K562 (cell line): ENCODE results near the gene ACOT7. TPM values are rescaled to one million over a fixed set of nuclear protein-coding genes. Genes with fewer than 3 reads are reported as not detected.

Source experiments
- ATAC-seq: fragments of 200-7000 bp; cut with Tn5 transposase; 3 replicates; pipeline ENCODE4 v1.9.1; 2020; ENCODE audit warnings: moderate library complexity
- BruUV-seq: library from RNA; stranded (reverse); fragments of 400-500 nt; replicated peaks from 2 replicates; lab custom pipeline; 2021; lab: Mats Ljungman, UMichigan
- CTCF ChIA-PET: fragments of 300-600 bp; formaldehyde crosslinking; extraction: SDS; loops from one replicate; lab custom pipeline; 2021; ENCODE audit warnings: low intra/inter-chr PET ratio; lab: Yijun Ruan, JAX
- POLR2A ChIA-PET: fragments of 300-600, 350-650 bp; sonication (Branson Sonifier 250); formaldehyde crosslinking; extraction: SDS; loops from one replicate; lab custom pipeline; 2021; ENCODE audit warnings: antibody characterized with exemption, inconsistent platforms; lab: Yijun Ruan, JAX
- DNase-seq, 4 experiments: peaks; one replicate each; pipeline versions ENCODE4 v3.0.0 to v3.0.0-alpha.2; 2011 to 2018; ENCODE audit warnings: low spot score in 3 of 4, mixed read lengths in 3 of 4; ENCODE audit errors: extremely low read depth in 1 of 4
- FAIRE-seq: peaks from 2 replicates; lab custom pipeline; 2011; peaks lifted over from hg19 to GRCh38; lab: Jason Lieb, UNC
- H2AFZ ChIP-seq: 2 replicates; pipeline ENCODE4 v1.6.0; 2011; ENCODE audit warnings: low read depth, low read length, control low read depth, inconsistent platforms
- H3K27ac ChIP-seq: fragments of 200-600 bp; 3 replicates; pipeline ENCODE4 v1.8.0; 2011; ENCODE audit warnings: low read depth, mild to moderate bottlenecking, control low read depth, inconsistent platforms, low read length, moderate library complexity, mixed read lengths; ENCODE audit errors: extremely low read depth
- H3K27me3 ChIP-seq, 2 experiments: fragments of 300-600 bp in 1 of 2; 2 replicates in 1 of 2; 3 replicates in 1 of 2; pipeline versions ENCODE4 v1.6.0 to v1.8.0; 2011; ENCODE audit warnings: inconsistent platforms in 2 of 2, low read length in 2 of 2, mild to moderate bottlenecking in 1 of 2, mixed read lengths in 1 of 2, moderate library complexity in 1 of 2; ENCODE audit not compliant: control insufficient read depth in 2 of 2, insufficient read depth in 2 of 2
- H3K36me3 ChIP-seq: fragments of 300-600 bp; 3 replicates; pipeline ENCODE4 v1.8.0; 2011; ENCODE audit warnings: mild to moderate bottlenecking, low read length, inconsistent platforms; ENCODE audit not compliant: control insufficient read depth, insufficient read depth
- H3K4me1 ChIP-seq, 2 experiments: fragments of 200-600 bp in 1 of 2; replicated peaks in 1 of 2; 2 replicates in 1 of 2; 3 replicates in 1 of 2; pipeline versions ENCODE4 v1.5.1 to v1.8.0; 2011; ENCODE audit warnings: inconsistent platforms in 2 of 2, low read length in 2 of 2, mild to moderate bottlenecking in 1 of 2, mixed read lengths in 1 of 2, moderate library complexity in 1 of 2; ENCODE audit not compliant: control insufficient read depth in 2 of 2, insufficient read depth in 2 of 2
- H3K4me2 ChIP-seq: 2 replicates; pipeline ENCODE4 v1.6.1; 2011; ENCODE audit warnings: low read length, control low read depth, inconsistent platforms, mixed read lengths; ENCODE audit not compliant: insufficient read depth
- H3K4me3 ChIP-seq: fragments of 200-600 bp; sonication (generic), shearing (Covaris generic); 2 replicates; pipeline ENCODE4 v1.5.1; 2016; ENCODE audit warnings: control low read depth, inconsistent platforms
- H3K79me2 ChIP-seq: fragments of 200-600 bp; 3 replicates; pipeline ENCODE4 v1.8.0; 2011; ENCODE audit warnings: low read length, inconsistent platforms; ENCODE audit not compliant: control insufficient read depth, insufficient read depth
- H3K9ac ChIP-seq, 2 experiments: 2 replicates each; pipeline versions ENCODE4 v1.6.0 to v1.6.1; 2011; ENCODE audit warnings: low read depth in 2 of 2, low read length in 2 of 2, control low read depth in 1 of 2, inconsistent platforms in 1 of 2, mild to moderate bottlenecking in 1 of 2, mixed read lengths in 1 of 2; ENCODE audit not compliant: insufficient read depth in 1 of 2
- H3K9me1 ChIP-seq: one replicate; pipeline ENCODE4 v1.6.0; 2011; ENCODE audit warnings: inconsistent platforms, mild to moderate bottlenecking, low read length, moderate library complexity; ENCODE audit not compliant: control insufficient read depth, insufficient read depth
- H3K9me3 ChIP-seq: replicated peaks from 2 replicates; pipeline ENCODE4 v1.5.1; 2011; ENCODE audit warnings: low read depth, low read length, inconsistent platforms; ENCODE audit not compliant: control insufficient read depth, insufficient read depth
- H4K20me1 ChIP-seq: replicated peaks from 2 replicates; pipeline ENCODE4 v1.6.1; 2011; ENCODE audit warnings: low read length, inconsistent platforms, mixed read lengths; ENCODE audit not compliant: control insufficient read depth, insufficient read depth
- CCAR2 ChIP-seq: fragments of 200-400 bp; formaldehyde crosslinking; IDR thresholded peaks from 2 replicates; pipeline ENCODE4 v1.6.1; 2017; ENCODE audit warnings: mild to moderate bottlenecking, low read depth, low read length
- NR4A1 ChIP-seq, 2 experiments: fragments of 250-450 bp in 1 of 2; fragments of 450-650 bp in 1 of 2; sonication (Bioruptor Pico) in 1 of 2; IDR thresholded peaks; 2 replicates each; pipeline versions ENCODE4 v1.4.0 to v1.6.1; 2016 to 2020; ENCODE audit warnings: mild to moderate bottlenecking in 2 of 2, missing compliant biosample characterization in 1 of 2, missing genetic modification characterization in 1 of 2, moderate library complexity in 1 of 2
- PPARD ChIP-seq: fragments of 250-450 bp; sonication (Bioruptor Pico); IDR thresholded peaks from 2 replicates; pipeline ENCODE4 v1.8.0; 2022; ENCODE audit warnings: inconsistent platforms, mild to moderate bottlenecking, moderate library complexity
- RFX1 ChIP-seq: fragments of 450-650 bp; IDR thresholded peaks from 2 replicates; pipeline ENCODE4 v1.6.1; 2016; ENCODE audit warnings: mild to moderate bottlenecking, moderate library complexity
- ZNF282 ChIP-seq: sonication (generic); formaldehyde crosslinking; IDR thresholded peaks from 2 replicates; pipeline ENCODE4 v1.8.1; 2023; ENCODE audit warnings: missing genetic modification reagents
- WGBS: fragments of 100-300 bp; shearing (Covaris generic); methylation state at CpG from one replicate; pipeline ENCODE4 v1.1.6; 2016; ENCODE audit warnings: low coverage, mixed read lengths; ENCODE audit not compliant: insufficient coverage; ENCODE audit errors: missing lambda C conversion rate; 5-methylcytosine and 5-hydroxymethylcytosine counted together
- in situ Hi-C: fragments of 300-500 bp; cut with MboI; formaldehyde crosslinking; loops from 4 replicates; pipeline ENCODE4 v1.15.0; 2018; ENCODE audit warnings: inconsistent platforms, mixed read lengths
- intact Hi-C: fragments of 100-400 bp; cut with micrococcal nuclease; formaldehyde crosslinking; loops from 2 replicates; pipeline ENCODE4 v1.14.2; 2022
- polyA plus RNA-seq, 8 experiments: library from polyadenylated mRNA; depleted of rRNA in 4 of 8; stranded (reverse) in 5 of 8; unstranded in 3 of 8; fragments of >200 nt; fragmentation: Nextera tagmentation in 2 of 8; fragmentation: Illumina TruSeq in 1 of 8; extraction: Ambion mirVana in 2 of 8; extraction: Trizol in 1 of 8; gene quantifications; 2 replicates each; pipeline versions ENCODE4 v1.2.1 to v1.2.3, GENCODE V29; 2011 to 2014; ENCODE audit warnings: inconsistent platforms in 1 of 8, missing spikeins in 1 of 8
- total RNA-seq, 7 experiments: library from RNA; depleted of rRNA in 6 of 7; stranded (reverse); fragments of >200 nt in 6 of 7; fragmentation: Illumina TruSeq in 2 of 7; extraction: Trizol in 2 of 7; gene quantifications; 2 replicates each; pipeline versions ENCODE4 v1.2.1 to v1.2.3, GENCODE V29; 2011 to 2021; ENCODE audit warnings: low replicate concordance in 1 of 7
- TF ChIP-seq, protein P1 (sequence below): IDR thresholded peaks from 2 replicates; pipeline ENCODE4 v1.6.1; 2011; ENCODE audit not compliant: insufficient read length; ENCODE audit errors: extremely low read depth

Gene ACOT7
- total and polyA plus RNA-seq, 9 of the 15 experiments (the other 6 are each of a cell fraction or from before 2014, with no cell fraction given), result 7.0 to 92.6 (median 37.2) TPM

DNA sequence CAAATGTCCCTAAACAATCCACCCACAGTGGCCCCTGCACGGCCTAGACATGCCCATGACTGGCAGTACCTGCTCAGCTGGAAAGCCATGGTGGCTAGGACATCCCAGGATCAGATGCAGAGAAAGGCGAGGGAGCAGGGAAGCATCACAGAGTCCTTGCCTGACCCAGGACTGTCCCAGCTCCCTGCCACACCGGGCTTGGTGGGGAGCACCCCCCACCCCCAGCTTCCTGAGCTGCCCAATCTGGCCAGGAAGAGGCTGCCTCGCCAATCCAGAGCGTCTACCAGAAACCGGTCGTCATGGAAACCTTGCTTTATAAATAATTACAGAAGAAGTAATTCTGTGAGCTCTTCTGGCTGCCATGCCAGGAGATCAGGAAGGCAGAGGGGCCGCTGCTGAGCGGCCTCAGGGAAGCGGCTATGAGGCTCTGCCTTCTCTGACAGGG is 34.8 kb downstream of the ACOT7 start:
- intact Hi-C loops, result no loop called here
- ChIA-PET POLR2A (interaction anchor here (0.6 to 1.7 kb wide), 6 partner anchors 9 to 167 kb away, joined by 3 to 10 read pairs (median 3); no protein-coding TSS in a partner anchor), CTCF (no interaction called here)
- no peak for FAIRE-seq
- Histone ChIP-seq H3K9ac (peak overlapping the region in 1 of 2 experiments; percentile 89; a peak in 2 of 4 replicates), H3K79me2 (peaks cover 4% of the 10 kb centered on the region; the same call in 1 of the 3 replicates), H3K9me3 (no peaks in the 10 kb centered on the region), H4K20me1 (peaks cover 5% of the 10 kb centered on the region; the same call in 1 of the 2 replicates), H3K4me2 (peak overlapping the region; percentile 78; the same call in 1 of the 2 replicates), H3K36me3 (no peaks in the 10 kb centered on the region)
- 73% methylated on average over 10 of the region's 10 CpGs for WGBS
- BruUV-seq, result no TSS peak
- DNase-seq, result no peak
- no peak for ATAC-seq
- TF ChIP-seq CCAR2 (no peak), NR4A1 (CRISPR knock-in tag; IDR thresholded peaks at IDR 0.05) (no peak), NR4A1 (tag; IDR thresholded peaks at IDR 0.05) (no peak), RFX1 (peak; percentile 76), ZNF282 (no peak), PPARD (CRISPR knock-in tag) (no peak)
- TF ChIP-seq, protein P1, sequence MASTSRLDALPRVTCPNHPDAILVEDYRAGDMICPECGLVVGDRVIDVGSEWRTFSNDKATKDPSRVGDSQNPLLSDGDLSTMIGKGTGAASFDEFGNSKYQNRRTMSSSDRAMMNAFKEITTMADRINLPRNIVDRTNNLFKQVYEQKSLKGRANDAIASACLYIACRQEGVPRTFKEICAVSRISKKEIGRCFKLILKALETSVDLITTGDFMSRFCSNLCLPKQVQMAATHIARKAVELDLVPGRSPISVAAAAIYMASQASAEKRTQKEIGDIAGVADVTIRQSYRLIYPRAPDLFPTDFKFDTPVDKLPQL, result no peak
- TF ChIP-seq, all 486 proteins: peak for 1
- H3K4me1 ChIP-seq, result peaks cover 31 to 52% of the 10 kb centered on the region in 2 experiments
- H3K27me3 ChIP-seq, result no peaks in the 10 kb centered on the region
- in situ Hi-C loops, result no loop called here
- H3K9me1 ChIP-seq, result no peaks in the 10 kb centered on the region
- peak overlapping the region; percentile 69; the same call in 1 of the 3 replicates for H3K27ac ChIP-seq
- no peak overlapping the region for H2AFZ ChIP-seq
- H3K4me3 ChIP-seq, result no peak overlapping the region
